ENCODE results near the gene SEC16B.

GRCh38 chr1:177969825-177970371 is at the start of gene SEC16B:
- TF ChIP-seq CTCF (conservative IDR thresholded peaks at IDR 0.05; ENCODE audit: low read depth, low read length) (no peak), EZH2phosphoT487 (IDR thresholded peaks at IDR 0.05; ENCODE audit: borderline replicate concordance, low read length) (no peak), EZH2 (IDR thresholded peaks at IDR 0.05; ENCODE audit: low read length, unreplicated experiment) (no peak)
